Measurements from ENCODE around the gene CLEC10A. TPM values are rescaled to one million over a fixed set of nuclear protein-coding genes. Genes with fewer than 3 reads are reported as not detected.

CLEC10A gene
- total RNA-seq, 1 donor from 2014 or later, result not detected

GRCh38 chr17:7109461-7110322, 29.6 kb upstream of the CLEC10A start:
- TF ChIP-seq CTCF (IDR thresholded peaks at IDR 0.05; ENCODE audit: insufficient read depth, low read depth, low read length), result no peak
- no peak for TF ChIP-seq EZH2 (IDR thresholded peaks at IDR 0.05; ENCODE audit: insufficient read depth, low read length)
- H2AFZ ChIP-seq (ENCODE audit: low read depth, low read length), result no peak overlapping the region
- H3K27me3 Mint-ChIP-seq (ENCODE audit: low read depth, unreplicated experiment), result peaks cover 11% of the 10 kb centered on the region
- H3K9me3 Mint-ChIP-seq (ENCODE audit: unreplicated experiment), result peaks cover 7% of the 10 kb centered on the region
- DNase-seq (ENCODE audit: low read depth) (no peak), FAIRE-seq (no peak)
- H3K4me1 Mint-ChIP-seq (ENCODE audit: low read depth, unreplicated experiment), result no peaks in the 10 kb centered on the region
- H3K9me3 ChIP-seq (ENCODE audit: insufficient read depth, low read depth, low read length), result no peaks in the 10 kb centered on the region
- H3K27ac Mint-ChIP-seq (ENCODE audit: unreplicated experiment), result no peak overlapping the region
- no peak overlapping the region for H3K27ac ChIP-seq (ENCODE audit: low read depth, low read length)
- H3K4me1 ChIP-seq (ENCODE audit: insufficient read depth, low read length), result no peaks in the 10 kb centered on the region
- H3K36me3 Mint-ChIP-seq (ENCODE audit: low read depth, unreplicated experiment), result no peaks in the 10 kb centered on the region
- H3K4me3 ChIP-seq (ENCODE audit: insufficient read depth, low read depth, low read length), result no peak overlapping the region
- H3K4me2 ChIP-seq (ENCODE audit: low read length), result no peak overlapping the region
- H3K9ac ChIP-seq (ENCODE audit: low read length), result no peak overlapping the region
- no peak overlapping the region for H3K4me3 Mint-ChIP-seq (ENCODE audit: unreplicated experiment)
- H3K36me3 ChIP-seq (ENCODE audit: insufficient read depth, low read length), result no peaks in the 10 kb centered on the region
- H4K20me1 ChIP-seq (ENCODE audit: insufficient read depth, low read length), result no peaks in the 10 kb centered on the region
- H3K27me3 ChIP-seq (ENCODE audit: insufficient read depth, low read length), result peaks cover 3% of the 10 kb centered on the region
- no peaks in the 10 kb centered on the region for H3K79me2 ChIP-seq (ENCODE audit: insufficient read depth, low read length)

- Histone ChIP-seq H3K4me3 (ENCODE audit: insufficient read depth, low read depth, low read length) (no peak overlapping the region), H3K4me1 (ENCODE audit: insufficient read depth, low read length) (no peaks in the 10 kb centered on the region), H3K79me2 (ENCODE audit: insufficient read depth, low read length) (no peaks in the 10 kb centered on the region), H3K4me2 (ENCODE audit: low read length) (no peak overlapping the region), H4K20me1 (ENCODE audit: insufficient read depth, low read length) (no peaks in the 10 kb centered on the region), H3K27me3 (ENCODE audit: insufficient read depth, low read length) (peaks cover 3% of the 10 kb centered on the region), H3K9me3 (ENCODE audit: insufficient read depth, low read depth, low read length) (no peaks in the 10 kb centered on the region), H3K27ac (ENCODE audit: low read depth, low read length) (no peak overlapping the region), H3K9ac (ENCODE audit: low read length) (no peak overlapping the region), H2AFZ (ENCODE audit: low read depth, low read length) (no peak overlapping the region), H3K36me3 (ENCODE audit: insufficient read depth, low read length) (no peaks in the 10 kb centered on the region)
- Mint-ChIP-seq H3K36me3 (ENCODE audit: low read depth, unreplicated experiment) (no peaks in the 10 kb centered on the region), H3K27me3 (ENCODE audit: low read depth, unreplicated experiment) (peaks cover 11% of the 10 kb centered on the region), H3K4me3 (ENCODE audit: unreplicated experiment) (no peak overlapping the region), H3K4me1 (ENCODE audit: low read depth, unreplicated experiment) (no peaks in the 10 kb centered on the region), H3K9me3 (ENCODE audit: unreplicated experiment) (peaks cover 7% of the 10 kb centered on the region), H3K27ac (ENCODE audit: unreplicated experiment) (no peak overlapping the region)
- DNase-seq (ENCODE audit: low read depth), result no peak
- TF ChIP-seq EZH2 (IDR thresholded peaks at IDR 0.05; ENCODE audit: insufficient read depth, low read length) (no peak), CTCF (IDR thresholded peaks at IDR 0.05; ENCODE audit: insufficient read depth, low read depth, low read length) (no peak)
- FAIRE-seq, result no peak
Observed at GRCh38 chr17:7108981-7109380, 28.9 kb upstream of the CLEC10A start.

GRCh38 chr17:7108560-7108925, 28.5 kb upstream of the CLEC10A start:
- Mint-ChIP-seq H3K27ac (ENCODE audit: unreplicated experiment) (no peak overlapping the region), H3K4me1 (ENCODE audit: low read depth, unreplicated experiment) (no peaks in the 10 kb centered on the region), H3K36me3 (ENCODE audit: low read depth, unreplicated experiment) (no peaks in the 10 kb centered on the region), H3K9me3 (ENCODE audit: unreplicated experiment) (peaks cover 7% of the 10 kb centered on the region), H3K27me3 (ENCODE audit: low read depth, unreplicated experiment) (peaks cover 12% of the 10 kb centered on the region), H3K4me3 (ENCODE audit: unreplicated experiment) (no peak overlapping the region)
- DNase-seq (ENCODE audit: low read depth) (no peak), FAIRE-seq (no peak)
- no peak overlapping the region for H3K4me2 ChIP-seq (ENCODE audit: low read length)
- peaks cover 3% of the 10 kb centered on the region for H3K27me3 ChIP-seq (ENCODE audit: insufficient read depth, low read length)
- H4K20me1 ChIP-seq (ENCODE audit: insufficient read depth, low read length), result no peaks in the 10 kb centered on the region
- no peak overlapping the region for H3K4me3 ChIP-seq (ENCODE audit: insufficient read depth, low read depth, low read length)
- no peaks in the 10 kb centered on the region for H3K9me3 ChIP-seq (ENCODE audit: insufficient read depth, low read depth, low read length)
- H3K36me3 ChIP-seq (ENCODE audit: insufficient read depth, low read length), result no peaks in the 10 kb centered on the region
- TF ChIP-seq EZH2 (IDR thresholded peaks at IDR 0.05; ENCODE audit: insufficient read depth, low read length) (no peak), CTCF (IDR thresholded peaks at IDR 0.05; ENCODE audit: insufficient read depth, low read depth, low read length) (no peak)
- H2AFZ ChIP-seq (ENCODE audit: low read depth, low read length), result no peak overlapping the region
- H3K9ac ChIP-seq (ENCODE audit: low read length), result no peak overlapping the region
- no peaks in the 10 kb centered on the region for H3K4me1 ChIP-seq (ENCODE audit: insufficient read depth, low read length)
- no peak overlapping the region for H3K27ac ChIP-seq (ENCODE audit: low read depth, low read length)
- H3K79me2 ChIP-seq (ENCODE audit: insufficient read depth, low read length), result no peaks in the 10 kb centered on the region
